ENCODE results near the gene FHOD1. TPM values are rescaled to one million over a fixed set of nuclear protein-coding genes. Genes with fewer than 3 reads are reported as not detected.

Gene FHOD1
- total RNA-seq, 2 experiments from 2014 or later: 102 to 105 TPM

DNA sequence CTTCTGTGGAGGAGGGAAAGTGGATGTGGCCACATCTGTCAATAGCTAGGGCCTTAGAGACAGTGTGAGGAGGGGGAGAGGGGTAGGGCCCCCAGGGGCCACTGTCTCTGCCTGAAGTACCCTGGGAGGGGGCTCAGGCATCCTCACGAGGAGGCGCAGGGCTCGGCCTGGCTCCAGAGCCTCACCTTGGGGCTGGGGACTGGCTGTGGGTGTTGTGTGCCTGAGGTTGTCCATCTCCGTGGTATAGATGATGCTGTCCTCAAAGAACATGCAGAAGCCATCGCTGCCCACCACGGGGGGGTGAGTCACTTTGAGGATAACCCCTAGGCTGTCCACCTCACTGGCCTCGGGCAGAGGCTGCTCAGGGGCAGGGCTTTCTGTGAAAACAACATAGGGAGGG is 44.2 kb upstream of the FHOD1 start:
- TF ChIP-seq, protein P1, sequence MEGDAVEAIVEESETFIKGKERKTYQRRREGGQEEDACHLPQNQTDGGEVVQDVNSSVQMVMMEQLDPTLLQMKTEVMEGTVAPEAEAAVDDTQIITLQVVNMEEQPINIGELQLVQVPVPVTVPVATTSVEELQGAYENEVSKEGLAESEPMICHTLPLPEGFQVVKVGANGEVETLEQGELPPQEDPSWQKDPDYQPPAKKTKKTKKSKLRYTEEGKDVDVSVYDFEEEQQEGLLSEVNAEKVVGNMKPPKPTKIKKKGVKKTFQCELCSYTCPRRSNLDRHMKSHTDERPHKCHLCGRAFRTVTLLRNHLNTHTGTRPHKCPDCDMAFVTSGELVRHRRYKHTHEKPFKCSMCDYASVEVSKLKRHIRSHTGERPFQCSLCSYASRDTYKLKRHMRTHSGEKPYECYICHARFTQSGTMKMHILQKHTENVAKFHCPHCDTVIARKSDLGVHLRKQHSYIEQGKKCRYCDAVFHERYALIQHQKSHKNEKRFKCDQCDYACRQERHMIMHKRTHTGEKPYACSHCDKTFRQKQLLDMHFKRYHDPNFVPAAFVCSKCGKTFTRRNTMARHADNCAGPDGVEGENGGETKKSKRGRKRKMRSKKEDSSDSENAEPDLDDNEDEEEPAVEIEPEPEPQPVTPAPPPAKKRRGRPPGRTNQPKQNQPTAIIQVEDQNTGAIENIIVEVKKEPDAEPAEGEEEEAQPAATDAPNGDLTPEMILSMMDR (IDR thresholded peaks at IDR 0.05): no peak
- no peak overlapping the region for H3K4me3 Mint-ChIP-seq
- intact Hi-C loops (cut with micrococcal nuclease): no loop called here
- ChIA-PET CTCF (no interaction called here), POLR2A (no interaction called here)
- no peaks in the 10 kb centered on the region for H3K36me3 Mint-ChIP-seq (ENCODE audit: low read depth)
- H3K4me1 Mint-ChIP-seq (ENCODE audit: low read depth): peaks cover 10% of the 10 kb centered on the region
- H3K27ac Mint-ChIP-seq: no peak overlapping the region
- ATAC-seq (no peak), DNase-seq (no peak)
- no peaks in the 10 kb centered on the region for H3K9me3 Mint-ChIP-seq
- H3K27me3 Mint-ChIP-seq: no peaks in the 10 kb centered on the region

DNA sequence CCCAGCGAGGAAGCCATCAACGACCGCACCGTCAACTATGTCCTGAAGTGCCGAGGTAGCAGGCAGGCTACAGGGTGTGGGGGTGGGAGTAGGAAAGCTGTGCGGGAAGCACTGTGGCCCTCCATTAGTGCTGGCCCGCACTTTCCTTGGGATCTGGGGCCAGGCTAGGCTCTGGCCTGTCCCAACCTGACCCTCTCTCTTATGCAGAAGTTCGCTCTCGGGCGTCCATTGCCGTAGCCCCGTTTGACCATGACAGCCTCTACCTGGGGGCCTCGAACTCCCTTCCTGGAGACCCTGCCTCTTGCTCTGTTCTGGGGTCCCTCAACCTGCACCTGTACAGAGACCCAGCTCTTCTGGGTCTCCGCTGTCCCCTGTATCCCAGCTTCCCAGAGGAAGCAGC is 40.7 kb upstream of the FHOD1 start:
- H3K36me3 Mint-ChIP-seq (ENCODE audit: low read depth): no peaks in the 10 kb centered on the region
- ChIA-PET POLR2A (interaction anchor here (0.8 to 2.5 kb wide), 2 partner anchors 9 to 39 kb away, joined by 4 to 8 read pairs; partner anchors contain the start of gene SLC9A5), CTCF (interaction anchor here (0.8 to 1.1 kb wide), 2 partner anchors 24 to 39 kb away, joined by 3 to 4 read pairs; partner anchors contain the start of genes KCTD19 and LRRC36)
- DNase-seq (no peak), ATAC-seq (no peak)
- H3K9me3 Mint-ChIP-seq: no peaks in the 10 kb centered on the region
- TF ChIP-seq, protein P1 (IDR thresholded peaks at IDR 0.05): no peak
- no peaks in the 10 kb centered on the region for H3K27me3 Mint-ChIP-seq
- no peak overlapping the region for H3K4me3 Mint-ChIP-seq
- H3K27ac Mint-ChIP-seq: no peak overlapping the region
- intact Hi-C loops (cut with micrococcal nuclease): no loop called here
- peaks cover 10% of the 10 kb centered on the region for H3K4me1 Mint-ChIP-seq (ENCODE audit: low read depth)

DNA sequence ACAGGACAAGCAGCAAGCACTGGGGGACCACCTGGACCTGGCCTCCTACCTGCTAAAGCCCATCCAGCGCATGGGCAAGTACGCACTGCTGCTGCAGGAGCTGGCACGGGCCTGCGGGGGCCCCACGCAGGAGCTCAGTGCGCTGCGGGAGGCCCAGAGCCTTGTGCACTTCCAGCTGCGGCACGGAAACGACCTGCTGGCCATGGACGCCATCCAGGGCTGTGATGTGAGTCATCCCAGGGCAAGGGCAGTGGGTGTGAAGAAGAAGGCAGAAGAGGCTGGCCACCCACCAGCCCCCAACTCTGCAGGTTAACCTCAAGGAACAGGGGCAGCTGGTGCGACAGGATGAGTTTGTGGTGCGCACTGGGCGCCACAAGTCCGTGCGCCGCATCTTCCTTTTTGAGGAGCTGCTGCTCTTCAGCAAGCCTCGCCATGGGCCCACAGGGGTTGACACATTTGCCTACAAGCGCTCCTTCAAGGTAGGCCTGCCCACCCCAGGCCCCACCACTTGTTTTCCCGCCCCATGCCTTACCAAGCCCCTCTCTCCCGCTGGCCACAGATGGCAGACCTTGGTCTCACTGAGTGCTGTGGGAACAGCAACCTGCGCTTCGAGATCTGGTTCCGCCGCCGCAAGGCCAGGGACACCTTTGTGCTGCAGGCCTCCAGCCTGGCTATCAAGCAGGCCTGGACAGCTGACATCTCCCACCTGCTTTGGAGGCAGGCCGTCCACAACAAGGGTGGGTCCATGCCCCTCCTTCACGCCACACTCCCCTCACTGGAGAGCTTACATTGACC is 39.4 kb upstream of the FHOD1 start:
- CTCF ChIA-PET: interaction anchor here (1.6 to 1.9 kb wide), 2 partner anchors 107 to 142 kb away, joined by 5 to 6 read pairs; partner anchors contain the start of gene TPPP3
- TF ChIP-seq, protein P1 (IDR thresholded peaks at IDR 0.05): no peak
- DNase-seq (no peak), ATAC-seq (no peak)
- intact Hi-C loops (cut with micrococcal nuclease): no loop called here
- Mint-ChIP-seq H3K4me1 (ENCODE audit: low read depth) (peaks cover 10% of the 10 kb centered on the region), H3K4me3 (no peak overlapping the region), H3K27ac (no peak overlapping the region), H3K27me3 (no peaks in the 10 kb centered on the region), H3K36me3 (ENCODE audit: low read depth) (no peaks in the 10 kb centered on the region), H3K9me3 (no peaks in the 10 kb centered on the region)
- POLR2A ChIA-PET: interaction anchor here (1.3 kb wide), 1 partner anchor 16 kb away, joined by 4 read pairs; no protein-coding TSS in a partner anchor

DNA sequence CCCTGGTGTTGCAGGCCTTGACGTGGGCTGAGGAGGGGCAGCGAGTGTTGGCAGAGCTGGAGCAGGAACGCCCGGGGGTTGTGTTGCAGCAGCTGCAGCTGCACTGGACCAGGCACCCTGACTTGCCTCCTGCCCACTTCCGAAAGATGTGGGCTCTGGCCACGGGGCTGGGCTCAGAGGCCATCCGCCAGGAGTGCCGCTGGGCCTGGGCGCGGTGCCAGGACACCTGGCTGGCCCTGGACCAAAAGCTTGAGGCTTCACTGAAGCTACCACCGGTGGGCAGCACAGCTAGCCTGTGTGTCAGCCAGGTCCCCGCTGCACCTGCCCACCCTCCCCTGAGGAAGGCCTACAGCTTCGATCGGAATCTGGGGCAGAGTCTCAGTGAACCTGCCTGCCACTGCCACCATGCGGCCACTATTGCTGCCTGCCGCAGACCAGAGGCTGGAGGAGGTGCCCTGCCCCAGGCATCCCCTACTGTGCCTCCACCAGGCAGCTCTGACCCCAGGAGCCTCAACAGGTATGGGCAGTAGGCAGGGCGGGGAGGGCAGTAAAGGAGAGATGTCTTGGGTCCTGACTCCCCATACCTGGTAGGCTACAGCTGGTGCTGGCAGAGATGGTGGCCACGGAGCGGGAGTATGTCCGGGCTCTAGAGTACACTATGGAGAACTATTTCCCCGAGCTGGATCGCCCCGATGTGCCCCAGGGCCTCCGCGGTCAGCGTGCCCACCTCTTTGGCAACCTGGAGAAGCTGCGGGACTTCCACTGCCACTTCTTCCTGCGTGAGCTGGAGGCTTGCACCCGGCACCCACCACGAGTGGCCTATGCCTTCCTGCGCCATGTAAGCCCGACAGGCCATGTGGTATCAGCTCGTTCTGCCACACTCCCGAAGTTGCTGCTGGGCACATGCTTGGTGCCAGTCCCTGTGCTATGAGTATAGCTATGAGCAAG is 37.7 kb upstream of the FHOD1 start:
- POLR2A ChIA-PET: interaction anchor here (1.0 kb wide), 1 partner anchor 41 kb away, joined by 3 read pairs; no protein-coding TSS in a partner anchor
- no peak overlapping the region for H3K27ac Mint-ChIP-seq
- intact Hi-C loops (cut with micrococcal nuclease): no loop called here

More for the DNA sequence above, 37.7 kb upstream of the FHOD1 start:
- H3K4me3 Mint-ChIP-seq: no peak overlapping the region
- CTCF ChIA-PET: interaction anchor here (0.7 to 1.9 kb wide), 5 partner anchors 80 to 209 kb away, joined by 3 to 6 read pairs (median 3); no protein-coding TSS in a partner anchor
- DNase-seq: no peak
- H3K36me3 Mint-ChIP-seq (ENCODE audit: low read depth): no peaks in the 10 kb centered on the region
- TF ChIP-seq, protein P1 (IDR thresholded peaks at IDR 0.05): no peak
- no peaks in the 10 kb centered on the region for H3K27me3 Mint-ChIP-seq
- no peak for ATAC-seq
- no peaks in the 10 kb centered on the region for H3K9me3 Mint-ChIP-seq
- H3K4me1 Mint-ChIP-seq (ENCODE audit: low read depth): peaks cover 6% of the 10 kb centered on the region

Measured in activated CD8-positive, alpha-beta T cell treated with anti-CD3 and anti-CD28 coated beads for 36 hours (primary cell).